ENCODE results near the gene NEU4.
A peak's percentile ranks its signal among the peaks of the same experiment; 100 is the strongest.
"Not testable (repeated sequence)": the region's sequence is repeated elsewhere in the genome, so short reads cannot be mapped to it uniquely, and the experiment has no call there.

Gene NEU4

GRCh38 chr2:241775223-241776177 lies 33.5 kb upstream of the NEU4 start:
- peak; percentile 24 for DNase-seq

GRCh38 chr2:241776336-241777169 lies 32.4 kb upstream of the NEU4 start, which contains the start of gene GAL3ST2:
GAL3ST2 (plus strand) TSS chr2:241776822; CDS start chr2:241776956, 134 bp downstream.
- peak; percentile 23 for DNase-seq

- peak; percentile 18 for DNase-seq
Measured at GRCh38 chr2:241777170-241777685, 31.8 kb upstream of the NEU4 start.

- DNase-seq, result peak; percentile 19
Measured at GRCh38 chr2:241777686-241778627, 31.0 kb upstream of the NEU4 start.

- no peak for DNase-seq
Measured at GRCh38 chr2:241780939-241781569, 27.9 kb upstream of the NEU4 start.

- not testable (repeated sequence) for DNase-seq
Measured at GRCh38 chr2:241782053-241782452, 26.9 kb upstream of the NEU4 start.

- DNase-seq, result no peak
Measured at GRCh38 chr2:241788135-241788534, 20.9 kb upstream of the NEU4 start.

- DNase-seq, result peak; percentile 36
Measured at GRCh38 chr2:241788572-241788971, 20.4 kb upstream of the NEU4 start.

- not testable (repeated sequence) for DNase-seq
Measured at GRCh38 chr2:241791385-241791784, 17.6 kb upstream of the NEU4 start.

GRCh38 chr2:241793385-241793784 lies 15.6 kb upstream of the NEU4 start:
- DNase-seq, result no peak

- no peak for DNase-seq
Measured at GRCh38 chr2:241794250-241794823, 14.7 kb upstream of the NEU4 start.

- no peak for DNase-seq
Measured at GRCh38 chr2:241795021-241795999, 13.7 kb upstream of the NEU4 start.

GRCh38 chr2:241796209-241796608 lies 12.8 kb upstream of the NEU4 start:
- no peak for DNase-seq

GRCh38 chr2:241796610-241797138 lies 12.3 kb upstream of the NEU4 start:
- DNase-seq, result no peak

GRCh38 chr2:241797441-241798080 lies 11.4 kb upstream of the NEU4 start:
- no peak for DNase-seq

- DNase-seq, result no peak
Measured at GRCh38 chr2:241798081-241798630, 10.8 kb upstream of the NEU4 start.

- no peak for DNase-seq
Measured at GRCh38 chr2:241798631-241799521, 10.1 kb upstream of the NEU4 start.
